ENCODE results near the gene SHROOM3. TPM values are rescaled to one million over a fixed set of nuclear protein-coding genes. Genes with fewer than 3 reads are reported as not detected.
A peak's percentile ranks its signal among the peaks of the same experiment; 100 is the strongest.

SHROOM3 gene
- total and polyA plus RNA-seq, 2 experiments from 2014 or later: 11.3 to 73.5 TPM

GRCh38 chr4:76578002-76578560, 143.1 kb downstream of the SHROOM3 start (continued):
- TF ChIP-seq EZH2 (IDR thresholded peaks at IDR 0.05; ENCODE audit: low read depth, unreplicated experiment): no peak
- no peak for TF ChIP-seq POLR2AphosphoS5 (IDR thresholded peaks at IDR 0.05; ENCODE audit: low read depth)
- TF ChIP-seq CREB1 (CRISPR knock-in tag; IDR thresholded peaks at IDR 0.05; ENCODE audit: low read depth): no peak
- no peak for TF ChIP-seq NANOG (IDR thresholded peaks at IDR 0.05; ENCODE audit: borderline replicate concordance)
- TF ChIP-seq ZNF462 (CRISPR knock-in tag; IDR thresholded peaks at IDR 0.05): no peak

DNA sequence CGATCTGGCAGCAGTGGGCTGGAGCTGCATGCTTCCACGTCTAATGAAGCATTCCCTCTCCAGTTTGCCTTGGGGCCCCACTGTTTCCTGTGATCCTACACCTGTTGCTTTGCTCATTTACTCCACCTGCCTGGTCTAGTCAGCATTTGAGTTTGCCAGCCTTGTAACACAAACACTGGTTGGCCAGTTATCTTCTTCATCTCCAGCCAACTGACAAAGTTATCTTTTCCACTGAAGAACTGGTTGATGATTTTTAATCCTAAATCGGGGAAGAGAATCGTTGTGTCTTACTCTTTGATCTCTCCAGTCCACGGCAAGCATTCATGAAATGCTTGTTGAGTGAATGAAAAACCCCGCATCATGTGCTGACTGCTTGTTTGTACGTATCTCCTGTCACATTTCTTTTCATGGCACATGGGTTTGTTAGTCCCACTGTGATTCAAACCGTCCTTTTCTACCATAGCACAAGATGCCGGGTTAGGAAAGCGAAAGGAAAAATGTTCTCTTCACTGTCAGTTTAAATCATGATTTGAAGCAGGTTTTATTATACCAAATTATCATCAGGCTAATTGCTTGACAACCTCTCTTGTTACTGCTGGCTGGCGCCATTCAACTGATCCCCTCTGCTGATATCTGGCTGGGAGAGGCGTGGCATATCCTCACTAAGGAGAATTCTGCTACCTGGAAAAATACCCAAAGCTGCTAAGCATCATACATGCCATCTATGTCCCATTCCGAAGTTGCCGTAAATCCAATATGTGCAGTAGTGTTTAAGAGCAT, 144.8 kb downstream of the SHROOM3 start:
- Histone ChIP-seq H2AFZ (0 out of 2 replicates have a peak overlapping the region, but pooled peaks have one; percentile 1), H3K36me3 (ENCODE audit: insufficient read depth) (no peaks in the 10 kb centered on the region), H3K4me3 (no peak overlapping the region), H3K27ac (ENCODE audit: low read depth) (no peak overlapping the region), H3K27me3 (ENCODE audit: insufficient read depth) (no peaks in the 10 kb centered on the region), H3K79me2 (replicated peaks; ENCODE audit: insufficient read depth) (no peaks in the 10 kb centered on the region), H3F3A (replicated peaks; ENCODE audit: low read depth) (no peaks in the 10 kb centered on the region), H4K20me1 (replicated peaks; ENCODE audit: insufficient read depth) (no peaks in the 10 kb centered on the region), H3K4me2 (no peak overlapping the region), H3K9me2 (ENCODE audit: insufficient read depth) (no peaks in the 10 kb centered on the region), H3K4me1 (ENCODE audit: insufficient read depth) (no peaks in the 10 kb centered on the region; the same call in 1 of the 2 replicates)
- no peaks in the 10 kb centered on the region for H3K9me3 Mint-ChIP-seq
- peaks cover 13% of the 10 kb centered on the region for H3K4me1 Mint-ChIP-seq
- ATAC-seq: peak; percentile 43; the same call in 2 of the 3 replicates
- H3K27me3 Mint-ChIP-seq (ENCODE audit: insufficient read depth, low read depth, poor library complexity): no peaks in the 10 kb centered on the region
- DNase-seq (ENCODE audit: low spot score): peak; percentile 20
- no peak overlapping the region for H3K4me3 Mint-ChIP-seq
- 0 out of 2 replicates have a peak overlapping the region, but pooled peaks have one; percentile 10 for H3K27ac Mint-ChIP-seq
- no peaks in the 10 kb centered on the region for H3K36me3 Mint-ChIP-seq (ENCODE audit: low read depth)
- TF ChIP-seq EZH2phosphoT487 (IDR thresholded peaks at IDR 0.05; ENCODE audit: unreplicated experiment) (no peak), ZNF114 (CRISPR knock-in tag; IDR thresholded peaks at IDR 0.05) (no peak), ZNF462 (CRISPR knock-in tag; IDR thresholded peaks at IDR 0.05) (no peak)

Data from GM23338 (cell line).